ENCODE results near the gene UMAD1.

Gene UMAD1

DNA sequence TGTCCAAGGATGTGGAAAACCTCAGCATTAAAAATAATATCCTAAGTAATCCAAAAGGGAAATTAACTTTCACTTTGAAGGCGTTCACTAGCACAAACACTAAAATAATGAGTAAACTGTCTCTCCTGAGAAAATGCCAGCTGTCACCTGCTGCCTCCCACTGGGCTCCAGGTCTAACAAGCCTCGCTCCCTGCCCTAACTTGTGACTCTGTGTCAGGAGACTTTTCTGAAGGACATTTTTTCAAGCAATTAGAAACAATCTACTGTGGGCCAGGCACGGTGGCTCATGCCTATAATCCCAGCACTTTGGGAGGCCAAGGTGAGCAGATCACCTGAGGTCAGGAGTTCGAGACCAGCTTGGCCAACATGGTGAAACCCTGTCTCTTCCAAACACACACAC, 255.2 kb downstream of the UMAD1 start:
- no peak overlapping the region for H3K4me2 ChIP-seq (ENCODE audit: low read length)
- no peak overlapping the region for H2BK120ac ChIP-seq (ENCODE audit: insufficient read depth, low read length, poor library complexity)
- H2AFZ ChIP-seq (ENCODE audit: insufficient read depth, low read length, poor library complexity) = no peak overlapping the region
- peaks cover 3% of the 10 kb centered on the region for H3K79me1 ChIP-seq (ENCODE audit: low read length)
- no peak overlapping the region for H3K23ac ChIP-seq (ENCODE audit: low read length)
- DNase-seq = no peak
- H3K14ac ChIP-seq (ENCODE audit: low read length) = no peak overlapping the region
- no peak overlapping the region for H4K8ac ChIP-seq (ENCODE audit: low read depth, low read length)
- WGBS (ENCODE audit: extremely low coverage, insufficient coverage, insufficient read length) = no CpG with 5 or more reads among the region's 4 CpGs
- peaks cover 2% of the 10 kb centered on the region for H3K79me2 ChIP-seq (ENCODE audit: control insufficient read depth, insufficient read depth, low read length, poor library complexity)
- no peak overlapping the region for H4K12ac ChIP-seq (ENCODE audit: low read depth, low read length)
- no peak overlapping the region for H2BK5ac ChIP-seq (ENCODE audit: low read depth, low read length, poor library complexity)
- H4K91ac ChIP-seq (ENCODE audit: low read depth, low read length) = no peak overlapping the region
- no peak overlapping the region for H3K9ac ChIP-seq (ENCODE audit: low read length)
- H2BK12ac ChIP-seq (ENCODE audit: low read length) = no peak overlapping the region
- no peak overlapping the region for H3K18ac ChIP-seq (ENCODE audit: low read length)
- no peaks in the 10 kb centered on the region for H3K9me3 ChIP-seq (ENCODE audit: insufficient read depth, low read depth, low read length)
- no peak overlapping the region for H3K4me3 ChIP-seq (ENCODE audit: low read depth, low read length)
- peaks cover 0 to 1% of the 10 kb centered on the region in 2 experiments for H3K4me1 ChIP-seq (ENCODE audit: control insufficient read depth in 1 of 2, insufficient read depth in 2 of 2, low read length in 2 of 2)
- no peak overlapping the region for H3K4ac ChIP-seq (ENCODE audit: low read depth, low read length)
- no peaks in the 10 kb centered on the region for H3K27me3 ChIP-seq (ENCODE audit: insufficient read depth, low read length)
- no peaks in the 10 kb centered on the region for H3K36me3 ChIP-seq (ENCODE audit: control insufficient read depth in 1 of 2, insufficient read depth in 2 of 2, low read length in 2 of 2)
- H2AK5ac ChIP-seq (ENCODE audit: low read length) = no peak overlapping the region
- H3K27ac ChIP-seq (ENCODE audit: low read depth, low read length) = no peak overlapping the region

DNA sequence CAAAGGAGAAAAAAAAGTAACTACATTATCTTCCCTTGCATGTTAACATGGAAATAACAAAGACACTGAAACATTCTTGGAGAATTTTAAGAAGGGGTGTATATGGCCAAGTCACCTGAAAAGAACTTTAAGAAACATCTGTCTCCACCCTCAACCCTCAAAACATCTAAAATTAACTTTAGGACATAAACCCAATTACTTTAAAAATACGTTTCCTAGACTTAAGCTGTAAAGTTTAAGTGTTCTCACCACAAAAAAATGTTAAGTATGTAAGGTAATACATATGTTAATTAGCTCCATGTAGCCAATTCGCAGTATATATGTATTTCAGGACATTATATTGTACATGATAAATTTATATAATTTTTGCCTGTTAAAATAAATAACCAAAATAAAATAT, 257.0 kb downstream of the UMAD1 start:
- Histone ChIP-seq H2BK120ac (ENCODE audit: insufficient read depth, low read length, poor library complexity) (no peak overlapping the region), H3K27me3 (ENCODE audit: insufficient read depth, low read length) (no peaks in the 10 kb centered on the region), H3K4me3 (ENCODE audit: low read depth, low read length) (no peak overlapping the region), H3K4me1 (ENCODE audit: control insufficient read depth in 1 of 2, insufficient read depth in 2 of 2, low read length in 2 of 2) (peaks cover 0 to 1% of the 10 kb centered on the region in 2 experiments), H4K12ac (ENCODE audit: low read depth, low read length) (no peak overlapping the region), H3K9me3 (ENCODE audit: insufficient read depth, low read depth, low read length) (no peaks in the 10 kb centered on the region), H3K4ac (ENCODE audit: low read depth, low read length) (no peak overlapping the region), H2AK5ac (ENCODE audit: low read length) (no peak overlapping the region), H3K4me2 (ENCODE audit: low read length) (no peak overlapping the region), H3K36me3 (ENCODE audit: control insufficient read depth in 1 of 2, insufficient read depth in 2 of 2, low read length in 2 of 2) (no peaks in the 10 kb centered on the region), H3K18ac (ENCODE audit: low read length) (no peak overlapping the region), H3K14ac (ENCODE audit: low read length) (no peak overlapping the region), H3K9ac (ENCODE audit: low read length) (no peak overlapping the region), H3K79me1 (ENCODE audit: low read length) (peaks cover 3% of the 10 kb centered on the region), H2AFZ (ENCODE audit: insufficient read depth, low read length, poor library complexity) (no peak overlapping the region), H3K79me2 (ENCODE audit: control insufficient read depth, insufficient read depth, low read length, poor library complexity) (peaks cover 2% of the 10 kb centered on the region), H2BK5ac (ENCODE audit: low read depth, low read length, poor library complexity) (no peak overlapping the region), H2BK12ac (ENCODE audit: low read length) (no peak overlapping the region), H4K8ac (ENCODE audit: low read depth, low read length) (no peak overlapping the region), H3K27ac (ENCODE audit: low read depth, low read length) (no peak overlapping the region), H4K91ac (ENCODE audit: low read depth, low read length) (no peak overlapping the region), H3K23ac (ENCODE audit: low read length) (no peak overlapping the region)
- peak in 1 of 2 donors; percentile 28 for DNase-seq
- no CpG with 5 or more reads among the region's 2 CpGs for whole genome bisulfite sequencing (ENCODE audit: extremely low coverage, insufficient coverage, insufficient read length)

DNA sequence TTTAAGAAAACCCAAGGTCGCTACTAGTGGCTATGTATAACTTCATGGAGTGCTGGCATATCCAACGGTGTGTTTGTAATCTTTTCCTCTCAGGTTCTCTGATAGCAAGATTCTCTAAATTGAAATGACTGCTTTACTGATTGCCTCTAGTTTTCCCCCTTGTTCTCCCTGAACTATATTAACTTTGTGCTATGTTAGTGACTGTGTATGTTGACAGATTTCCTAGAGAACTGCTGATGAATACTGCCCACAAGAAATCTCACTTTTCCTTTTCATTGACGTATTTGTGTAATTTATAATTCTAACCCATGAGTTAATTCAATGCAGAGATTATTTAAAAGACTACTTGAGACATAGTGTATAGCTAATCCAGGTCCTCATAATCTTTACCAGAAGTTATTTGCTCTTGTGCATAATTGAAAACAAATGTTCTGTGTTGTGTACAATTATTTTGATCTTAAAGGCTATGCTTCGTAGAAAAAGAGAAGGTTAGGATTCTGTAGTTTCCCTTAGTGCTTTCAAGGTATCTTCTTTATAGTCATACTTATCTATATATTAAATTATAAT, 257.5 kb downstream of the UMAD1 start:
- H2BK5ac ChIP-seq (ENCODE audit: low read depth, low read length, poor library complexity) = no peak overlapping the region
- H3K4me1 ChIP-seq (ENCODE audit: control insufficient read depth in 1 of 2, insufficient read depth in 2 of 2, low read length in 2 of 2) = peaks cover 0 to 1% of the 10 kb centered on the region in 2 experiments
- no peaks in the 10 kb centered on the region for H3K36me3 ChIP-seq (ENCODE audit: control insufficient read depth in 1 of 2, insufficient read depth in 2 of 2, low read length in 2 of 2)
- H2BK12ac ChIP-seq (ENCODE audit: low read length) = no peak overlapping the region
- no peak overlapping the region for H3K23ac ChIP-seq (ENCODE audit: low read length)
- H3K4me3 ChIP-seq (ENCODE audit: low read depth, low read length) = no peak overlapping the region
- H3K18ac ChIP-seq (ENCODE audit: low read length) = no peak overlapping the region
- H4K91ac ChIP-seq (ENCODE audit: low read depth, low read length) = no peak overlapping the region
- no peak for DNase-seq
- no peak overlapping the region for H2AK5ac ChIP-seq (ENCODE audit: low read length)
- H3K9me3 ChIP-seq (ENCODE audit: insufficient read depth, low read depth, low read length) = no peaks in the 10 kb centered on the region
- peaks cover 3% of the 10 kb centered on the region for H3K79me1 ChIP-seq (ENCODE audit: low read length)
- H3K4ac ChIP-seq (ENCODE audit: low read depth, low read length) = no peak overlapping the region
- WGBS (ENCODE audit: extremely low coverage, insufficient coverage, insufficient read length) = no CpG with 5 or more reads among the region's 4 CpGs
- H3K4me2 ChIP-seq (ENCODE audit: low read length) = no peak overlapping the region
- H3K27ac ChIP-seq (ENCODE audit: low read depth, low read length) = no peak overlapping the region
- no peak overlapping the region for H2BK120ac ChIP-seq (ENCODE audit: insufficient read depth, low read length, poor library complexity)
- H3K79me2 ChIP-seq (ENCODE audit: control insufficient read depth, insufficient read depth, low read length, poor library complexity) = peaks cover 2% of the 10 kb centered on the region
- no peak overlapping the region for H2AFZ ChIP-seq (ENCODE audit: insufficient read depth, low read length, poor library complexity)
- H3K9ac ChIP-seq (ENCODE audit: low read length) = no peak overlapping the region
- H3K27me3 ChIP-seq (ENCODE audit: insufficient read depth, low read length) = no peaks in the 10 kb centered on the region
- H4K8ac ChIP-seq (ENCODE audit: low read depth, low read length) = no peak overlapping the region
- H4K12ac ChIP-seq (ENCODE audit: low read depth, low read length) = no peak overlapping the region
- H3K14ac ChIP-seq (ENCODE audit: low read length) = no peak overlapping the region

DNA sequence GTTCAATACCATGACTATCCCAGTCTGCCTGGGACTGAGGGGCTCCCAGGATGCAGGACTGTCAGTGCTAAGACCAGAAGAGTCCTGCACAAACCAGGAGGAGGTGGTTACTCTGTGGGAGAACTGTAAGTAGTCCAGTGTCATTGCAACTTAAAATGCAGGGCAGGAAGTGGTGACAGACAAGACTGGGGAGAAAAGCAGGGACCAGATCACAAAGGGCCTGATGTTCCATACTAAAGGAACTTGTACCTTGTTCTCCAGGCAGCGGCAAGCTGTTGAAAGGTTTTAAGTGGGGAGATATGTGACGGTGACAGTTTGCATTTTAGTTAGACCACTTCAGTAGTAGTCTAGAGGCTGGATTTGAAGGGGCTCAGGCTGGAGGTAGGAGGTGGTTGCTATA, 262.3 kb downstream of the UMAD1 start:
- Histone ChIP-seq H3K23ac (ENCODE audit: low read length) (no peak overlapping the region), H3K4ac (ENCODE audit: low read depth, low read length) (no peak overlapping the region), H2BK5ac (ENCODE audit: low read depth, low read length, poor library complexity) (no peak overlapping the region), H3K4me2 (ENCODE audit: low read length) (no peak overlapping the region), H4K12ac (ENCODE audit: low read depth, low read length) (no peak overlapping the region), H3K14ac (ENCODE audit: low read length) (no peak overlapping the region), H4K91ac (ENCODE audit: low read depth, low read length) (no peak overlapping the region), H3K4me1 (ENCODE audit: control insufficient read depth in 1 of 2, insufficient read depth in 2 of 2, low read length in 2 of 2) (no peaks in the 10 kb centered on the region), H2BK120ac (ENCODE audit: insufficient read depth, low read length, poor library complexity) (no peak overlapping the region), H3K27ac (ENCODE audit: low read depth, low read length) (no peak overlapping the region), H3K27me3 (ENCODE audit: insufficient read depth, low read length) (no peaks in the 10 kb centered on the region), H3K9me3 (ENCODE audit: insufficient read depth, low read depth, low read length) (no peaks in the 10 kb centered on the region), H3K79me1 (ENCODE audit: low read length) (no peaks in the 10 kb centered on the region), H3K9ac (ENCODE audit: low read length) (no peak overlapping the region), H2AK5ac (ENCODE audit: low read length) (no peak overlapping the region), H4K8ac (ENCODE audit: low read depth, low read length) (no peak overlapping the region), H2BK12ac (ENCODE audit: low read length) (no peak overlapping the region), H2AFZ (ENCODE audit: insufficient read depth, low read length, poor library complexity) (no peak overlapping the region), H3K36me3 (ENCODE audit: control insufficient read depth in 1 of 2, insufficient read depth in 2 of 2, low read length in 2 of 2) (no peaks in the 10 kb centered on the region), H3K18ac (ENCODE audit: low read length) (no peak overlapping the region), H3K79me2 (ENCODE audit: control insufficient read depth, insufficient read depth, low read length, poor library complexity) (no peaks in the 10 kb centered on the region), H3K4me3 (ENCODE audit: low read depth, low read length) (no peak overlapping the region)
- no peak for DNase-seq
- no CpG with 5 or more reads among the region's 2 CpGs for WGBS (ENCODE audit: extremely low coverage, insufficient coverage, insufficient read length)

Data from trophoblast cell (in vitro differentiated cells and primary cell).